K562 (cell line): ENCODE results near the gene MGAT4D. TPM values are rescaled to one million over a fixed set of nuclear protein-coding genes. Genes with fewer than 3 reads are reported as not detected.

Experiments used
- AFF1 ChIP-seq, 2 experiments: fragments of 450-650 bp; IDR thresholded peaks; 2 replicates each; pipeline ENCODE4 v1.6.1; 2018; ENCODE audit warnings: mild to moderate bottlenecking in 2 of 2, low read depth in 1 of 2; ENCODE audit not compliant: partially characterized antibody in 2 of 2
- BCOR ChIP-seq: fragments of 450-650 bp; IDR thresholded peaks from 2 replicates; pipeline ENCODE4 v1.6.1; 2016
- EGR1 ChIP-seq: fragments of 450-650 bp; conservative IDR thresholded peaks from 2 replicates; pipeline ENCODE4 v1.6.1; 2017; ENCODE audit warnings: mild to moderate bottlenecking
- ELK1 ChIP-seq: sonication (generic); formaldehyde crosslinking; IDR thresholded peaks from 2 replicates; pipeline ENCODE4 v1.8.1; 2022; ENCODE audit warnings: missing genetic modification reagents
- FIP1L1 ChIP-seq: fragments of 200-400 bp; formaldehyde crosslinking; IDR thresholded peaks from 2 replicates; pipeline ENCODE4 v1.6.1; 2018; ENCODE audit warnings: mild to moderate bottlenecking, low read depth, low read length; ENCODE audit not compliant: poor library complexity, severe bottlenecking
- HMG20A ChIP-seq: fragments of 450-650 bp; formaldehyde crosslinking; conservative IDR thresholded peaks from 2 replicates; pipeline ENCODE4 v1.4.0; 2020; ENCODE audit warnings: mild to moderate bottlenecking, mixed read lengths
- KLF1 ChIP-seq: fragments of 450-650 bp; IDR thresholded peaks from 2 replicates; pipeline ENCODE4 v1.6.1; 2016; ENCODE audit warnings: missing genetic modification characterization, missing compliant biosample characterization
- LCOR ChIP-seq: sonication (generic); formaldehyde crosslinking; IDR thresholded peaks from 2 replicates; pipeline ENCODE4 v1.8.0; 2022; ENCODE audit warnings: mild to moderate bottlenecking, missing genetic modification reagents
- MBD2 ChIP-seq: sonication (generic); IDR thresholded peaks from 2 replicates; pipeline ENCODE4 v1.6.1; 2016; ENCODE audit warnings: low read depth, borderline replicate concordance
- PHB2 ChIP-seq: fragments of 450-650 bp; IDR thresholded peaks from 2 replicates; pipeline ENCODE4 v1.6.1; 2017; ENCODE audit warnings: low read depth
- PHF21A ChIP-seq: fragments of 450-650 bp; IDR thresholded peaks from 2 replicates; pipeline ENCODE4 v1.6.1; 2017; ENCODE audit warnings: low read depth, borderline replicate concordance
- SIX5 ChIP-seq, 2 experiments: IDR thresholded peaks; 2 replicates each; pipeline ENCODE4 v1.6.1; 2011; ENCODE audit warnings: low read length in 2 of 2, borderline replicate concordance in 1 of 2, low read depth in 1 of 2, mild to moderate bottlenecking in 1 of 2, moderate library complexity in 1 of 2; ENCODE audit not compliant: insufficient read depth in 1 of 2
- SRSF1 ChIP-seq: fragments of 200-400 bp; formaldehyde crosslinking; IDR thresholded peaks from 2 replicates; pipeline ENCODE4 v1.6.1; 2017; ENCODE audit warnings: mild to moderate bottlenecking, low read depth, low read length, moderate library complexity
- TBP ChIP-seq: optimal IDR thresholded peaks from 2 replicates; pipeline ENCODE3; 2011; ENCODE audit warnings: low read depth, low read length, improper control_type of control experiment
- TEAD4 ChIP-seq, 2 experiments: sonication (generic) in 1 of 2; formaldehyde crosslinking in 1 of 2; IDR thresholded peaks; 2 replicates each; pipeline versions ENCODE4 v1.6.1 to v1.8.0; 2012 to 2022; ENCODE audit warnings: borderline replicate concordance in 1 of 2, inconsistent platforms in 1 of 2, low read length in 1 of 2, mild to moderate bottlenecking in 1 of 2, missing genetic modification reagents in 1 of 2
- ZBTB17 ChIP-seq: fragments of 450-650 bp; formaldehyde crosslinking; IDR thresholded peaks from 2 replicates; pipeline ENCODE4 v1.4.0; 2020; ENCODE audit warnings: mild to moderate bottlenecking
- ZNF134 ChIP-seq: fragments of 250-450 bp; sonication (Bioruptor Pico); conservative IDR thresholded peaks from 2 replicates; pipeline ENCODE4 v1.4.0; 2020
- ZNF431 ChIP-seq: sonication (generic); formaldehyde crosslinking; IDR thresholded peaks from 2 replicates; pipeline ENCODE4 v1.8.0; 2022; ENCODE audit warnings: mild to moderate bottlenecking, missing genetic modification reagents
- ZNF436 ChIP-seq: fragments of 250-450, 450-650 bp; sonication (Bioruptor Pico); formaldehyde crosslinking; IDR thresholded peaks from 2 replicates; pipeline ENCODE4 v1.7.0; 2020; ENCODE audit warnings: mild to moderate bottlenecking
- ZNF589 ChIP-seq: fragments of 200-800 bp; sonication (Bioruptor generic); IDR thresholded peaks from 2 replicates; pipeline ENCODE4 v1.6.1; 2016; ENCODE audit warnings: low read depth, missing genetic modification characterization, missing compliant biosample characterization
- ZNF740 ChIP-seq, 3 experiments: fragments of 200-800 bp in 1 of 3; sonication (Bioruptor generic) in 1 of 3; sonication (generic) in 1 of 3; formaldehyde crosslinking in 1 of 3; IDR thresholded peaks; 2 replicates each; pipeline versions ENCODE4 v1.6.1 to v1.8.0; 2016 to 2022; ENCODE audit warnings: mild to moderate bottlenecking in 2 of 3, missing compliant biosample characterization in 2 of 3, missing genetic modification characterization in 2 of 3, missing genetic modification reagents in 1 of 3
- polyA plus RNA-seq, 8 experiments: library from polyadenylated mRNA; depleted of rRNA in 4 of 8; stranded (reverse) in 5 of 8; unstranded in 3 of 8; fragments of >200 nt; fragmentation: Nextera tagmentation in 2 of 8; fragmentation: Illumina TruSeq in 1 of 8; extraction: Ambion mirVana in 2 of 8; extraction: Trizol in 1 of 8; gene quantifications; 2 replicates each; pipeline versions ENCODE4 v1.2.1 to v1.2.3, GENCODE V29; 2011 to 2014; ENCODE audit warnings: inconsistent platforms in 1 of 8, missing spikeins in 1 of 8
- total RNA-seq, 7 experiments: library from RNA; depleted of rRNA in 6 of 7; stranded (reverse); fragments of >200 nt in 6 of 7; fragmentation: Illumina TruSeq in 2 of 7; extraction: Trizol in 2 of 7; gene quantifications; 2 replicates each; pipeline versions ENCODE4 v1.2.1 to v1.2.3, GENCODE V29; 2011 to 2021; ENCODE audit warnings: low replicate concordance in 1 of 7

The MGAT4D gene
- total and polyA plus RNA-seq, 9 of the 15 experiments (the other 6 are each of a cell fraction or from before 2014, with no cell fraction given): not detected

- TF ChIP-seq AFF1 (IDR thresholded peaks at IDR 0.05; ENCODE audit: low read depth in 1 of 2, partially characterized antibody in 2 of 2): no peak
- peak; percentile 30; the same call in 1 of the 2 replicates for TF ChIP-seq ZNF740 (CRISPR knock-in tag; IDR thresholded peaks at IDR 0.05)
- no peak for TF ChIP-seq ZNF740 (tag; IDR thresholded peaks at IDR 0.05)
- TF ChIP-seq ZNF431 (CRISPR knock-in tag): 0 out of 2 replicates have a peak, but pooled peaks have one; percentile 49
- peak; percentile 93 for TF ChIP-seq KLF1 (tag)
- TF ChIP-seq PHF21A: no peak
- TF ChIP-seq BCOR: peak; percentile 67
- no peak for TF ChIP-seq ZNF436
- no peak for TF ChIP-seq ZNF134 (CRISPR knock-in tag)
- TF ChIP-seq ZNF589 (CRISPR knock-in tag): no peak
- no peak for TF ChIP-seq ELK1 (CRISPR knock-in tag)
- no peak; the same call in 1 of the 2 replicates for TF ChIP-seq TEAD4 (IDR thresholded peaks at IDR 0.05; ENCODE audit: low read length)
- TF ChIP-seq TEAD4 (CRISPR knock-in tag; IDR thresholded peaks at IDR 0.05; ENCODE audit: borderline replicate concordance): no peak
- no peak for TF ChIP-seq PHB2
- TF ChIP-seq SRSF1: no peak
- TF ChIP-seq EGR1: 0 out of 2 replicates have a peak, but pooled peaks have one; percentile 6
- TF ChIP-seq TBP: peak; percentile 66
- TF ChIP-seq ZBTB17: peak; percentile 6; the same call in 1 of the 2 replicates
- TF ChIP-seq MBD2: no peak; the same call in 1 of the 2 replicates
- TF ChIP-seq LCOR (CRISPR knock-in tag): peak; percentile 53; the same call in 1 of the 2 replicates
- TF ChIP-seq FIP1L1: peak; percentile 52
- no peak for TF ChIP-seq SIX5 (IDR thresholded peaks at IDR 0.05; ENCODE audit: borderline replicate concordance in 1 of 2, insufficient read depth in 1 of 2, low read depth in 1 of 2, low read length in 2 of 2)
- TF ChIP-seq HMG20A: no peak
Observed at GRCh38 chr4:140523857-140524742, 26.0 kb upstream of the MGAT4D start, which contains the start of gene ELMOD2 (continued).
